H9 (cell line): ENCODE results near the gene NEDD4L. TPM values are rescaled to one million over a fixed set of nuclear protein-coding genes. Genes with fewer than 3 reads are reported as not detected.
A peak's percentile ranks its signal among the peaks of the same experiment; 100 is the strongest.

Source experiments
- DNase-seq: peaks from one replicate; pipeline ENCODE4 v3.0.0-alpha.2; 2017
- H2AFZ ChIP-seq: one replicate; pipeline ENCODE4 v1.6.1; 2013; ENCODE audit warnings: mild to moderate bottlenecking, low read length, control low read depth, moderate library complexity
- H2AK5ac ChIP-seq: 2 replicates; pipeline ENCODE4 v1.6.1; 2013; ENCODE audit warnings: low read length, control low read depth, mixed read lengths; ENCODE audit not compliant: insufficient read length
- H2BK120ac ChIP-seq: one replicate; pipeline ENCODE4 v1.6.1; 2013; ENCODE audit warnings: low read depth, mild to moderate bottlenecking, low read length, control low read depth, inconsistent platforms; ENCODE audit not compliant: poor library complexity, severe bottlenecking
- H2BK12ac ChIP-seq: 2 replicates; pipeline ENCODE4 v1.6.1; 2013; ENCODE audit warnings: low read length, control low read depth, mixed read lengths, low read depth; ENCODE audit not compliant: insufficient read length
- H2BK15ac ChIP-seq: 2 replicates; pipeline ENCODE4 v1.6.1; 2013; ENCODE audit warnings: low read depth, low read length, control low read depth
- H2BK20ac ChIP-seq: one replicate; pipeline ENCODE4 v1.6.1; 2013; ENCODE audit warnings: low read depth, mild to moderate bottlenecking, low read length, control low read depth, inconsistent platforms; ENCODE audit not compliant: poor library complexity, severe bottlenecking
- H2BK5ac ChIP-seq: 2 replicates; pipeline ENCODE4 v1.6.1; 2013; ENCODE audit warnings: low read length, control low read depth, mixed read lengths; ENCODE audit not compliant: insufficient read length
- H3K14ac ChIP-seq: 2 replicates; pipeline ENCODE4 v1.6.1; 2013; ENCODE audit warnings: low read length, control low read depth; ENCODE audit not compliant: insufficient read depth
- H3K18ac ChIP-seq: 2 replicates; pipeline ENCODE4 v1.6.1; 2013; ENCODE audit warnings: low read depth, mild to moderate bottlenecking, mixed read lengths, low read length, control low read depth; ENCODE audit not compliant: insufficient read length
- H3K23ac ChIP-seq: 2 replicates; pipeline ENCODE4 v1.6.1; 2013; ENCODE audit warnings: low read length, control low read depth, mixed read lengths, low read depth; ENCODE audit not compliant: insufficient read length
- H3K23me2 ChIP-seq: 2 replicates; pipeline ENCODE4 v1.6.1; 2013; ENCODE audit warnings: low read depth, mild to moderate bottlenecking, mixed read lengths, low read length, control low read depth; ENCODE audit not compliant: insufficient read length, poor library complexity, severe bottlenecking
- H3K27ac ChIP-seq: 2 replicates; pipeline ENCODE4 v1.5.1; 2013; ENCODE audit warnings: low read length, control low read depth, mixed read lengths, low read depth; ENCODE audit not compliant: insufficient read length
- H3K27me3 ChIP-seq: 2 replicates; pipeline ENCODE4 v1.6.1; 2013; ENCODE audit warnings: low read length, control low read depth, inconsistent platforms; ENCODE audit not compliant: insufficient read depth
- H3K4ac ChIP-seq: 2 replicates; pipeline ENCODE4 v1.6.1; 2013; ENCODE audit warnings: low read depth, mild to moderate bottlenecking, control low read depth, inconsistent platforms, low read length, moderate library complexity
- H3K4me1 ChIP-seq: 2 replicates; pipeline ENCODE4 v1.6.1; 2013; ENCODE audit warnings: low read length, control low read depth, inconsistent platforms; ENCODE audit not compliant: insufficient read depth
- H3K4me2 ChIP-seq: 2 replicates; pipeline ENCODE4 v1.6.1; 2013; ENCODE audit warnings: low read length, control low read depth, mixed read lengths; ENCODE audit not compliant: insufficient read length, insufficient read depth
- H3K56ac ChIP-seq: 2 replicates; pipeline ENCODE4 v1.6.1; 2013; ENCODE audit warnings: low read depth, mild to moderate bottlenecking, mixed read lengths, low read length, control low read depth; ENCODE audit not compliant: insufficient read length
- H3K79me1 ChIP-seq: 2 replicates; pipeline ENCODE4 v1.6.1; 2013; ENCODE audit warnings: low read depth, mild to moderate bottlenecking, moderate library complexity, low read length, control low read depth, inconsistent platforms; ENCODE audit not compliant: insufficient read depth, poor library complexity, severe bottlenecking
- H3K79me2 ChIP-seq: 2 replicates; pipeline ENCODE4 v1.6.1; 2013; ENCODE audit warnings: low read length, control low read depth, inconsistent platforms; ENCODE audit not compliant: insufficient read depth
- H3K9ac ChIP-seq: 2 replicates; pipeline ENCODE4 v1.6.1; 2013; ENCODE audit warnings: low read length, control low read depth, mixed read lengths; ENCODE audit not compliant: insufficient read length; ENCODE audit errors: extremely low read depth
- H3K9me3 ChIP-seq: one replicate; pipeline ENCODE4 v1.6.1; 2013; ENCODE audit warnings: low read depth, low read length, inconsistent platforms; ENCODE audit not compliant: control insufficient read depth
- H3T11ph ChIP-seq: one replicate; pipeline ENCODE4 v1.6.1; 2013; ENCODE audit warnings: mild to moderate bottlenecking, low read length, control low read depth, inconsistent platforms
- H4K20me1 ChIP-seq: one replicate; pipeline ENCODE4 v1.6.1; 2013; ENCODE audit not compliant: control insufficient read depth, insufficient read length, insufficient read depth
- H4K5ac ChIP-seq: 2 replicates; pipeline ENCODE4 v1.6.1; 2013; ENCODE audit warnings: low read depth, mild to moderate bottlenecking, mixed read lengths, low read length, control low read depth; ENCODE audit not compliant: insufficient read length
- H4K8ac ChIP-seq: replicated peaks from 2 replicates; pipeline ENCODE4 v1.6.1; 2013; ENCODE audit warnings: low read length, control low read depth, mixed read lengths, low read depth; ENCODE audit not compliant: insufficient read length
- H4K91ac ChIP-seq: 2 replicates; pipeline ENCODE4 v1.6.1; 2013; ENCODE audit warnings: low read depth, mild to moderate bottlenecking, moderate library complexity, mixed read lengths, low read length, control low read depth; ENCODE audit not compliant: insufficient read length
- H3K27ac Mint-ChIP-seq, 3 experiments: 2 replicates in 2 of 3; 3 replicates in 1 of 3; pipeline ENCODE4 v1.8.0; 2020 to 2021; ENCODE audit warnings: mixed read lengths in 3 of 3, mild to moderate bottlenecking in 1 of 3, moderate library complexity in 1 of 3
- H3K27me3 Mint-ChIP-seq: 2 replicates; pipeline ENCODE4 v1.8.0; 2021; ENCODE audit warnings: low read depth, mild to moderate bottlenecking, moderate library complexity, mixed read lengths
- H3K36me3 Mint-ChIP-seq, 3 experiments: 2 replicates in 2 of 3; 3 replicates in 1 of 3; pipeline ENCODE4 v1.8.0; 2020 to 2021; ENCODE audit warnings: low read depth in 3 of 3, mixed read lengths in 3 of 3; ENCODE audit not compliant: insufficient read depth in 1 of 3
- H3K4me1 Mint-ChIP-seq, 2 experiments: 2 replicates each; pipeline ENCODE4 v1.8.0; 2020; ENCODE audit warnings: mixed read lengths in 2 of 2
- H3K4me3 Mint-ChIP-seq, 2 experiments: 2 replicates in 1 of 2; 3 replicates in 1 of 2; pipeline ENCODE4 v1.8.0; 2020 to 2021; ENCODE audit warnings: mild to moderate bottlenecking in 2 of 2, mixed read lengths in 2 of 2, moderate library complexity in 1 of 2
- H3K9me3 Mint-ChIP-seq, 2 experiments: 2 replicates in 1 of 2; 3 replicates in 1 of 2; pipeline ENCODE4 v1.8.0; 2020; ENCODE audit warnings: mild to moderate bottlenecking in 2 of 2, mixed read lengths in 2 of 2, moderate library complexity in 1 of 2
- CTCF ChIP-seq: fragments of 200-600 bp; sonication (generic); conservative IDR thresholded peaks from 3 replicates; pipeline ENCODE4 v1.8.0; 2021; ENCODE audit warnings: antibody characterized with exemption, mild to moderate bottlenecking
- WGBS: extraction: QIAGEN DNeasy Blood & Tissue Kit; methylation state at CpG from one replicate; pipeline ENCODE4 v1.1.7; 2013; ENCODE audit warnings: missing lambda C conversion rate, low lambda C conversion rate, mixed read lengths; ENCODE audit not compliant: insufficient read length; ENCODE audit errors: extremely low coverage; 5-methylcytosine and 5-hydroxymethylcytosine counted together
- total RNA-seq: library from RNA; stranded (reverse); gene quantifications from 2 replicates; pipeline ENCODE4 v1.2.1, GENCODE V29; 2021

NEDD4L gene
- total RNA-seq, 1 experiment from 2014 or later, result 76.3 TPM

GRCh38 chr18:58195278-58195765 is 151.3 kb downstream of the NEDD4L start:
- H3K56ac ChIP-seq, result no peak overlapping the region
- no peak overlapping the region for H2BK15ac ChIP-seq
- Mint-ChIP-seq H3K4me1 (peaks cover 43 to 51% of the 10 kb centered on the region in 2 experiments), H3K27me3 (no peaks in the 10 kb centered on the region), H3K36me3 (no peaks in the 10 kb centered on the region), H3K9me3 (no peaks in the 10 kb centered on the region), H3K27ac (peak overlapping the region; percentile 47 to 98 (median 93); a peak in 6 of 7 replicates), H3K4me3 (peak overlapping the region; percentile 77 to 90)
- H2AK5ac ChIP-seq, result no peak overlapping the region
- H3K79me1 ChIP-seq, result no peaks in the 10 kb centered on the region
- WGBS, result no CpG with 5 or more reads among the region's 25 CpGs
- H3K4me2 ChIP-seq, result peak overlapping the region; percentile 58
- H3K18ac ChIP-seq, result peak overlapping the region; percentile 69
- H3K23ac ChIP-seq, result no peak overlapping the region
- H3K79me2 ChIP-seq, result peaks cover 13% of the 10 kb centered on the region
- no peaks in the 10 kb centered on the region for H3K27me3 ChIP-seq
- no peak overlapping the region for H2BK20ac ChIP-seq
- peak overlapping the region; percentile 64 for H3K9ac ChIP-seq
- TF ChIP-seq CTCF, result no peak
- DNase-seq, result peak; percentile 77
- H2AFZ ChIP-seq, result no peak overlapping the region
- no peak overlapping the region for H3T11ph ChIP-seq
- H3K14ac ChIP-seq, result peak overlapping the region; percentile 72; the same call in 1 of the 2 replicates
- no peak overlapping the region for H4K8ac ChIP-seq
- H3K27ac ChIP-seq, result no peak overlapping the region
- no peaks in the 10 kb centered on the region for H3K9me3 ChIP-seq
- H3K4me1 ChIP-seq, result peaks cover 18% of the 10 kb centered on the region; the same call in 1 of the 2 replicates
- no peak overlapping the region for H4K5ac ChIP-seq
- peaks cover 5% of the 10 kb centered on the region for H3K23me2 ChIP-seq
- no peak overlapping the region for H3K4ac ChIP-seq
- no peak overlapping the region for H4K91ac ChIP-seq
- no peak overlapping the region for H2BK12ac ChIP-seq
- no peak overlapping the region for H2BK120ac ChIP-seq
- H4K20me1 ChIP-seq, result no peaks in the 10 kb centered on the region
- no peak overlapping the region for H2BK5ac ChIP-seq
